ENCODE results near the gene TRIM9. TPM values are rescaled to one million over a fixed set of nuclear protein-coding genes. Genes with fewer than 3 reads are reported as not detected.

TRIM9 gene
- total and polyA plus RNA-seq, 9 of the 15 experiments (the other 6 are each of a cell fraction or from before 2014, with no cell fraction given): 0.03 to 0.15 (median 0.04) TPM; not detected in 4

GRCh38 chr14:50926851-50927386, 168.0 kb downstream of the TRIM9 start (continued):
- TF ChIP-seq MYNN (IDR thresholded peaks at IDR 0.05) (peak; percentile 71), MYNN (CRISPR knock-in tag; IDR thresholded peaks at IDR 0.05) (no peak), CREB3 (tag; conservative IDR thresholded peaks at IDR 0.05; ENCODE audit: low read depth) (peak; percentile 44; the same call in 1 of the 2 replicates), CREM (IDR thresholded peaks at IDR 0.05; ENCODE audit: low read depth) (0 out of 2 replicates have a peak, but pooled peaks have one; percentile 28)

Other genes starting within 250 kb of the TRIM9 start
- gene ABHD12B, start 223.1 kb downstream of the TRIM9 start, total RNA-seq (2014; rRNA removed): not detected in 2 replicates
- not detected in 2 replicates for gene ABHD12B, start 223.1 kb downstream of the TRIM9 start, total RNA-seq (2014; rRNA removed; fragmentation: Illumina TruSeq; extraction: Trizol)
- not detected in 2 replicates for gene ABHD12B, start 223.1 kb downstream of the TRIM9 start, total RNA-seq (2015; rRNA removed; fragmentation: Illumina TruSeq; extraction: Trizol)
- not detected in 2 replicates for gene ABHD12B, start 223.1 kb downstream of the TRIM9 start, total RNA-seq (2021)
- gene ABHD12B, start 223.1 kb downstream of the TRIM9 start, polyA plus RNA-seq (2011; rRNA removed): not detected in 2 replicates
- not detected in 2 replicates for gene ABHD12B, start 223.1 kb downstream of the TRIM9 start, polyA plus RNA-seq (2014; fragmentation: Illumina TruSeq; extraction: Trizol)
- not detected for gene ABHD12B, start 223.1 kb downstream of the TRIM9 start, polyA plus RNA-seq (2014; fragmentation: Nextera tagmentation; extraction: Ambion mirVana)
- gene ABHD12B, start 223.1 kb downstream of the TRIM9 start, polyA plus RNA-seq (2014; rRNA removed): not detected in 2 replicates
- 14.6 and 14.8 TPM in 2 replicates for gene PYGL, start 150.6 kb downstream of the TRIM9 start, total RNA-seq (2014; rRNA removed)
- 13.1 and 14.3 TPM in 2 replicates for gene PYGL, start 150.6 kb downstream of the TRIM9 start, total RNA-seq (2014; rRNA removed; fragmentation: Illumina TruSeq; extraction: Trizol)
- gene PYGL, start 150.6 kb downstream of the TRIM9 start, total RNA-seq (2015; rRNA removed; fragmentation: Illumina TruSeq; extraction: Trizol): 17.9 and 20.4 TPM in 2 replicates
- 9.4 and 10.8 TPM in 2 replicates for gene PYGL, start 150.6 kb downstream of the TRIM9 start, total RNA-seq (2021)
- 14.6 and 23.8 TPM in 2 replicates for gene PYGL, start 150.6 kb downstream of the TRIM9 start, polyA plus RNA-seq (2011; rRNA removed)
- gene PYGL, start 150.6 kb downstream of the TRIM9 start, polyA plus RNA-seq (2014; fragmentation: Illumina TruSeq; extraction: Trizol): 12.8 and 13.8 TPM in 2 replicates
- gene PYGL, start 150.6 kb downstream of the TRIM9 start, polyA plus RNA-seq (2014; fragmentation: Nextera tagmentation; extraction: Ambion mirVana): 1 to 10 TPM; 3.5 to 6.6 TPM
- gene PYGL, start 150.6 kb downstream of the TRIM9 start, polyA plus RNA-seq (2014; rRNA removed): 10.4 and 19.3 TPM in 2 replicates
- gene TMX1, start 145.1 kb upstream of the TRIM9 start, total RNA-seq (2014; rRNA removed): 21.5 and 24.7 TPM in 2 replicates
- 45.1 and 53.7 TPM in 2 replicates for gene TMX1, start 145.1 kb upstream of the TRIM9 start, total RNA-seq (2014; rRNA removed; fragmentation: Illumina TruSeq; extraction: Trizol)
- 38.2 and 39.6 TPM in 2 replicates for gene TMX1, start 145.1 kb upstream of the TRIM9 start, total RNA-seq (2015; rRNA removed; fragmentation: Illumina TruSeq; extraction: Trizol)
- 34.7 and 38.9 TPM in 2 replicates for gene TMX1, start 145.1 kb upstream of the TRIM9 start, total RNA-seq (2021)
- 18.5 and 28.4 TPM in 2 replicates for gene TMX1, start 145.1 kb upstream of the TRIM9 start, polyA plus RNA-seq (2011; rRNA removed)
- gene TMX1, start 145.1 kb upstream of the TRIM9 start, polyA plus RNA-seq (2014; fragmentation: Illumina TruSeq; extraction: Trizol): 28.0 and 28.9 TPM in 2 replicates
- gene TMX1, start 145.1 kb upstream of the TRIM9 start, polyA plus RNA-seq (2014; fragmentation: Nextera tagmentation; extraction: Ambion mirVana): 100 to 1,000 TPM in 1 of 2 experiments, 10 to 100 TPM in 1; 77.3 to 101 TPM
- 19.5 and 21.1 TPM in 2 replicates for gene TMX1, start 145.1 kb upstream of the TRIM9 start, polyA plus RNA-seq (2014; rRNA removed)

Measured in K562 (cell line).